H1 (cell line): Measurements from ENCODE around the gene ZNHIT3. TPM values are rescaled to one million over a fixed set of nuclear protein-coding genes. Genes with fewer than 3 reads are reported as not detected.

Source experiments
- CTCF ChIA-PET: fragments of 300-600 bp; sonication (Branson Sonifier 250); formaldehyde crosslinking; loops from one replicate; lab custom pipeline; 2021; ENCODE audit not compliant: partially characterized antibody; lab: Charles Lee
- POLR2A ChIA-PET: fragments of 300-600 bp; sonication (Branson Sonifier 250); formaldehyde crosslinking; loops from one replicate; lab custom pipeline; 2021; ENCODE audit warnings: inconsistent platforms; ENCODE audit not compliant: partially characterized antibody; lab: Charles Lee
- DNase-seq, 2 experiments: peaks; one replicate each; pipeline versions ENCODE4 v3.0.0 to v3.0.0-alpha.2; 2010 to 2022; ENCODE audit warnings: low spot score in 2 of 2, low read depth in 1 of 2, mixed read lengths in 1 of 2
- FAIRE-seq: peaks from 2 replicates; lab custom pipeline; 2011; peaks lifted over from hg19 to GRCh38; lab: Jason Lieb, UNC
- H2AFZ ChIP-seq: 2 replicates; pipeline ENCODE4 v1.8.1; 2012; ENCODE audit warnings: low read length, inconsistent platforms
- H2AK5ac ChIP-seq: 2 replicates; pipeline ENCODE4 v1.6.1; 2013; ENCODE audit warnings: low read depth, low read length
- H2BK120ac ChIP-seq: replicated peaks from 2 replicates; pipeline ENCODE3; 2013; ENCODE audit warnings: low read depth, low read length, inconsistent platforms
- H2BK12ac ChIP-seq: 2 replicates; pipeline ENCODE4 v1.6.1; 2013; ENCODE audit warnings: low read depth, low read length
- H2BK15ac ChIP-seq: 2 replicates; pipeline ENCODE4 v1.6.1; 2013; ENCODE audit warnings: low read length
- H2BK20ac ChIP-seq: 2 replicates; pipeline ENCODE4 v1.6.1; 2013; ENCODE audit warnings: low read length
- H2BK5ac ChIP-seq: 2 replicates; pipeline ENCODE4 v1.6.1; 2013; ENCODE audit warnings: low read depth, low read length
- H3K14ac ChIP-seq: 2 replicates; pipeline ENCODE4 v1.6.1; 2013; ENCODE audit warnings: inconsistent platforms; ENCODE audit not compliant: insufficient read length
- H3K18ac ChIP-seq: 2 replicates; pipeline ENCODE4 v1.6.1; 2013; ENCODE audit warnings: low read length; ENCODE audit errors: extremely low read depth
- H3K23ac ChIP-seq: 2 replicates; pipeline ENCODE4 v1.6.1; 2013; ENCODE audit warnings: inconsistent platforms; ENCODE audit not compliant: insufficient read length
- H3K23me2 ChIP-seq: 2 replicates; pipeline ENCODE4 v1.6.1; 2013; ENCODE audit warnings: low read depth, low read length
- H3K27ac ChIP-seq: 2 replicates; pipeline ENCODE4 v1.6.1; 2011; ENCODE audit warnings: low read depth, low read length, inconsistent platforms
- H3K27me3 ChIP-seq, 4 experiments: replicated peaks in 1 of 4; 1 replicate in 1 of 4; 2 replicates in 3 of 4; pipeline versions ENCODE4 v1.6.1 to v1.8.1; 2011 to 2013; ENCODE audit warnings: low read length in 3 of 4, mild to moderate bottlenecking in 3 of 4, inconsistent platforms in 2 of 4, mixed read lengths in 2 of 4, moderate library complexity in 1 of 4; ENCODE audit not compliant: control insufficient read depth in 3 of 4, insufficient read depth in 3 of 4; ENCODE audit errors: extremely low read depth in 1 of 4
- H3K36me3 ChIP-seq, 4 experiments: 2 replicates each; pipeline versions ENCODE4 v1.6.1 to v1.8.1; 2011 to 2013; ENCODE audit warnings: mild to moderate bottlenecking in 4 of 4, low read length in 3 of 4, moderate library complexity in 2 of 4, control low read depth in 1 of 4, inconsistent platforms in 1 of 4; ENCODE audit not compliant: insufficient read depth in 4 of 4, control insufficient read depth in 2 of 4
- H3K4ac ChIP-seq: replicated peaks from 2 replicates; pipeline ENCODE3; 2013; ENCODE audit warnings: low read length, low read depth, mixed read lengths, inconsistent platforms; ENCODE audit not compliant: insufficient read length
- H3K4me1 ChIP-seq, 4 experiments: replicated peaks in 1 of 4; 1 replicate in 1 of 4; 2 replicates in 3 of 4; pipeline versions ENCODE4 v1.6.1 to v1.8.1; 2011 to 2013; ENCODE audit warnings: low read length in 3 of 4, inconsistent platforms in 2 of 4, mixed read lengths in 1 of 4; ENCODE audit not compliant: insufficient read depth in 4 of 4, control insufficient read depth in 3 of 4
- H3K4me2 ChIP-seq, 2 experiments: 2 replicates each; pipeline versions ENCODE4 v1.6.1 to v1.8.1; 2011 to 2013; ENCODE audit warnings: low read depth in 2 of 2, low read length in 2 of 2, control low read depth in 1 of 2, inconsistent platforms in 1 of 2, mild to moderate bottlenecking in 1 of 2; ENCODE audit not compliant: insufficient read depth in 1 of 2
- H3K4me3 ChIP-seq, 4 experiments: fragments of 200-600, 300-600 bp in 1 of 4; sonication (generic), shearing (Covaris generic), sonication (Bioruptor Twin) in 1 of 4; 2 replicates each; pipeline versions ENCODE4 v1.5.1 to v1.8.1; 2011 to 2016; ENCODE audit warnings: low read length in 4 of 4, low read depth in 3 of 4, control low read depth in 2 of 4, inconsistent platforms in 2 of 4, mild to moderate bottlenecking in 2 of 4, mixed read lengths in 1 of 4, moderate library complexity in 1 of 4; ENCODE audit not compliant: insufficient read depth in 2 of 4; ENCODE audit errors: extremely low read depth in 1 of 4
- H3K56ac ChIP-seq: replicated peaks from 2 replicates; pipeline ENCODE3; 2013; ENCODE audit warnings: low read depth, mild to moderate bottlenecking, mixed read lengths, low read length, inconsistent platforms; ENCODE audit not compliant: insufficient read length
- H3K79me1 ChIP-seq: 2 replicates; pipeline ENCODE4 v1.6.1; 2013; ENCODE audit warnings: low read depth, low read length, control low read depth
- H3K79me2 ChIP-seq, 2 experiments: 2 replicates each; pipeline versions ENCODE4 v1.6.1 to v1.8.1; 2012 to 2013; ENCODE audit warnings: low read length in 2 of 2, mild to moderate bottlenecking in 2 of 2, inconsistent platforms in 1 of 2; ENCODE audit not compliant: insufficient read depth in 2 of 2, control insufficient read depth in 1 of 2
- H3K9ac ChIP-seq, 4 experiments: replicated peaks in 1 of 4; 1 replicate in 1 of 4; 2 replicates in 3 of 4; pipeline versions ENCODE4 v1.6.1 to v1.8.1; 2011 to 2013; ENCODE audit warnings: low read depth in 3 of 4, low read length in 3 of 4, control low read depth in 2 of 4, mild to moderate bottlenecking in 2 of 4, moderate library complexity in 2 of 4, inconsistent platforms in 1 of 4; ENCODE audit errors: extremely low read depth in 1 of 4
- H3K9me3 ChIP-seq, 2 experiments: 2 replicates each; pipeline versions ENCODE4 v1.6.1 to v1.8.1; 2012 to 2013; ENCODE audit warnings: mild to moderate bottlenecking in 2 of 2, moderate library complexity in 2 of 2, control low read depth in 1 of 2, inconsistent platforms in 1 of 2, low read depth in 1 of 2, low read length in 1 of 2, mixed read lengths in 1 of 2; ENCODE audit not compliant: insufficient read depth in 2 of 2
- H4K20me1 ChIP-seq, 2 experiments: replicated peaks in 1 of 2; 2 replicates each; pipeline versions ENCODE3 to v1.8.1; 2011 to 2013; ENCODE audit warnings: inconsistent platforms in 2 of 2, low read length in 2 of 2, mild to moderate bottlenecking in 1 of 2; ENCODE audit not compliant: insufficient read depth in 2 of 2, control insufficient read depth in 1 of 2
- H4K5ac ChIP-seq: 2 replicates; pipeline ENCODE4 v1.6.1; 2013; ENCODE audit warnings: low read length, low read depth, mixed read lengths, inconsistent platforms; ENCODE audit not compliant: insufficient read length
- H4K8ac ChIP-seq: 2 replicates; pipeline ENCODE4 v1.8.0; 2013; ENCODE audit warnings: mild to moderate bottlenecking, moderate library complexity, low read length, inconsistent platforms; ENCODE audit not compliant: insufficient read depth; ENCODE audit errors: extremely low read depth
- H4K91ac ChIP-seq: replicated peaks from 2 replicates; pipeline ENCODE3; 2013; ENCODE audit warnings: low read length, mixed read lengths, inconsistent platforms; ENCODE audit not compliant: insufficient read length
- CEBPB ChIP-seq: IDR thresholded peaks from 2 replicates; pipeline ENCODE4 v1.6.1; 2012; ENCODE audit warnings: low read depth, low read length
- POLR2AphosphoS5 ChIP-seq: IDR thresholded peaks from 2 replicates; pipeline ENCODE4 v1.6.1; 2011; ENCODE audit warnings: low read depth, low read length
- WGBS, 2 experiments: shearing (Covaris generic) in 1 of 2; methylation state at CpG; one replicate each; pipeline versions ENCODE4 v1.1.6 to v1.1.7; 2013 to 2015; ENCODE audit warnings: low lambda C conversion rate in 2 of 2, mixed read lengths in 2 of 2, inconsistent platforms in 1 of 2, low coverage in 1 of 2, missing lambda C conversion rate in 1 of 2; ENCODE audit not compliant: insufficient replicate concordance in 2 of 2, insufficient coverage in 1 of 2, insufficient read length in 1 of 2; ENCODE audit errors: extremely low coverage in 1 of 2, missing lambda C conversion rate in 1 of 2; 5-methylcytosine and 5-hydroxymethylcytosine counted together
- polyA plus RNA-seq, 7 experiments: library from polyadenylated mRNA; depleted of rRNA in 3 of 7; stranded (reverse) in 5 of 7; unstranded in 2 of 7; fragments of >200 nt in 5 of 7; fragments of 200-250 nt in 2 of 7; gene quantifications; 1 replicate in 5 of 7; 2 replicates in 1 of 7; 4 replicates in 1 of 7; pipeline versions ENCODE4 v1.2.1 to v1.2.3, GENCODE V29; 2011 to 2013; ENCODE audit warnings: missing spikeins in 2 of 7, mixed read lengths in 2 of 7
- total RNA-seq: library from RNA; stranded (reverse); fragmentation: NEBNext Ultra II Directional; extraction: Animal tissue kit (Norgen Biotek cat#: 25700); gene quantifications from 2 replicates; pipeline ENCODE4 v1.2.1, GENCODE V29; 2021

ZNHIT3 gene
- total and polyA plus RNA-seq, 2 of the 8 experiments (the other 6 are each of a cell fraction or from before 2014, with no cell fraction given), result 59.1 to 147 TPM

DNA sequence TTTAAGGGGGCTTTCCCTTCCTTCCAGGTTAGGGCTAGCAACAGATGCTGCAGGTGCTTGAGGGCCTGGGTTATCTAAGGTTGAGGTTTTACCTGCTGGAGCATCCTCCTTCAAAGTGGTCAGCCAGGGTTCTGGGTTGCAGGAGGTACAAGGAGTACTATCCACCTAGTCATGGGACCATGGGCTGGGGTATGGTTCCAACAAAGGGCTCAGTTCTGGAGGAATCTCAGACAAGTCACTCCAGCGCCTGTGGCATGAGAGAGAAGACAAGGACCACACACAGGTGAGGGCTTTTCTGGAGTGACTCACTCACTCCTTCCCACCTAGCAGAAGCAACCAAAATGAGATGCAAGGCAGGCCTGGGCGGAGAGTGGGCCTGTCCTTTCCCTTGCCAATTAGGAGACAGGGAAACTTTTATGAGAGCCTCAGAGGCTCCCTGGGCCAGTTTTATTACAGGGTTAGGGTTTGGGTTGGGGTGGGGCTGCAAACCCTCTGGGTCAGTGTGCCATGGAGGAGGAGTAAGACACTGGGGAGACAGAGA, 46.0 kb downstream of the ZNHIT3 start:
- DNase-seq (peak in 1 of 2 experiments; percentile 14), FAIRE-seq (no peak)
- H2BK120ac ChIP-seq, result no peak overlapping the region
- 81% methylated on average over 2 of the region's 2 CpGs; no CpG with 5 or more reads in 1 of the 2 experiments for WGBS, 2 experiments
- no peak overlapping the region for H4K91ac ChIP-seq
- no peak overlapping the region for H3K23ac ChIP-seq
- peaks cover 39 to 60% (median 54%) of the 10 kb centered on the region in 4 experiments for H3K36me3 ChIP-seq
- H3K4ac ChIP-seq, result no peak overlapping the region
- H4K20me1 ChIP-seq, result peaks cover 5 to 6% of the 10 kb centered on the region in 2 experiments
- no peak for TF ChIP-seq CEBPB
- TF ChIP-seq POLR2AphosphoS5, result 0 out of 2 replicates have a peak, but pooled peaks have one; percentile 10
- H3K9ac ChIP-seq, result no peak overlapping the region
- no peak overlapping the region for H3K18ac ChIP-seq
- peaks cover 3 to 6% (median 5%) of the 10 kb centered on the region in 4 experiments; a peak in 4 of 7 replicates for H3K4me1 ChIP-seq
- POLR2A ChIA-PET, result interaction anchor here (0.7 to 1.5 kb wide), 4 partner anchors 14 to 34 kb away, joined by 3 to 5 read pairs (median 4); no protein-coding TSS in a partner anchor
- no peak overlapping the region for H2AFZ ChIP-seq
- H2BK5ac ChIP-seq, result no peak overlapping the region
- no peak overlapping the region for H4K5ac ChIP-seq
- H3K27ac ChIP-seq, result no peak overlapping the region; the same call in 1 of the 2 replicates
- peaks cover 3% of the 10 kb centered on the region; the same call in 1 of the 2 replicates for H3K79me1 ChIP-seq
- no peak overlapping the region for H3K4me3 ChIP-seq
- peaks cover 13% of the 10 kb centered on the region for H3K23me2 ChIP-seq
- H3K27me3 ChIP-seq, result no peaks in the 10 kb centered on the region
- no peak overlapping the region for H2BK15ac ChIP-seq
- no peaks in the 10 kb centered on the region for H3K9me3 ChIP-seq
- no peak overlapping the region for H2AK5ac ChIP-seq
- H2BK12ac ChIP-seq, result no peak overlapping the region
- peaks cover 0 to 38% of the 10 kb centered on the region in 2 experiments; a peak in 3 of 4 replicates for H3K79me2 ChIP-seq
- H4K8ac ChIP-seq, result 0 out of 2 replicates have a peak overlapping the region, but pooled peaks have one; percentile 7
- H3K56ac ChIP-seq, result no peak overlapping the region
- H3K4me2 ChIP-seq, result no peak overlapping the region; a peak in 1 of 4 replicates
- H3K14ac ChIP-seq, result no peak overlapping the region
- H2BK20ac ChIP-seq, result no peak overlapping the region
- CTCF ChIA-PET, result no interaction called here
